ENCODE measurements around the gene MEGF8. TPM values are rescaled to one million over a fixed set of nuclear protein-coding genes. Genes with fewer than 3 reads are reported as not detected.

The MEGF8 gene
- total and polyA plus RNA-seq, 9 of the 15 experiments (the other 6 are each of a cell fraction or from before 2014, with no cell fraction given) = 0.28 to 13.1 (median 3.0) TPM

DNA sequence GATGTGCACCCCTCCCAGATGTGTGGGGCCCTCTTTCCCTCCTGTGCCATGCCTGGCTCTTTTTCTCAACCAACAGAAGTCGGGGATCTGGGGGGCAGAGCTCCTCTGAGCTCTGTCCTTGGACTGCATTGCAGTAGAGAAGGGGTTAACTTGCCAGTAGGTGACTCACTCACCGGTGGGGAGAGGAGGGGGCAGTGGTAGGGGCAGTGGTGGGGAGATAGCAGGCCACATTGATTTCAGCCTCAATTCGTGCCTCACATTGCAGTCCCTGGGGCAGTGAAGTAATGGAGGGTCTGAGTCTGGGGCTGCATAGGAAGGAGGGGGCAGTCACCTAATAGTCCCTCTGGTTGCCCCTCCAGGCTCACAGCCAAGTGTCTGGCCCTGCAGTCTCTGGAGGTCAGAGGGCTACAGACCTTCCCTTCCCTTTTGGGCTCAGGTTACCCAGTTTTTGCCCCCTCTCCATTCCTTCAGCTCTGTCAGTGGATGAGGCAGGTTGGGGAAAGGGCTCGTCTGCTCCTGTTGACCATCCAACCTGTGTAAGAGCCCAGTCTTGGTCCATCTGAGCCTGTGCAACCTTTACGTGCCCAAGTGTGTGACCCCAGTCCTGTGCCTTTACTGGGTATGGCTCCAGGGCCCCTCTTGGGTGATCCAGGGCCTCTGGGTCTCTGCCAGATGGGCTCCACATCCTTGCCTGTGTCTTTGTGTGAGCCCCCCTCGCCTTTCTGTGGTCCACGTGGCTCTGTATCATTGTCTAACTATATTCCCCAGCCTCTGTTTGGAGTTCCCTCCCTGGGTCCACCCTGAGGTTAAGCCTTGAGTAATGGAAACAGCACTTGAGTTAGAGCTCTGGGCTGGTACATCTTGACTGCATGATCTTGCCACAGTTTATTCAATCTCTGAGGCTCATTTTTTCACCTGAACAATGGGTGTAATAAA lies 43.3 kb upstream of the MEGF8 start (continued):
- TF ChIP-seq, protein P1, sequence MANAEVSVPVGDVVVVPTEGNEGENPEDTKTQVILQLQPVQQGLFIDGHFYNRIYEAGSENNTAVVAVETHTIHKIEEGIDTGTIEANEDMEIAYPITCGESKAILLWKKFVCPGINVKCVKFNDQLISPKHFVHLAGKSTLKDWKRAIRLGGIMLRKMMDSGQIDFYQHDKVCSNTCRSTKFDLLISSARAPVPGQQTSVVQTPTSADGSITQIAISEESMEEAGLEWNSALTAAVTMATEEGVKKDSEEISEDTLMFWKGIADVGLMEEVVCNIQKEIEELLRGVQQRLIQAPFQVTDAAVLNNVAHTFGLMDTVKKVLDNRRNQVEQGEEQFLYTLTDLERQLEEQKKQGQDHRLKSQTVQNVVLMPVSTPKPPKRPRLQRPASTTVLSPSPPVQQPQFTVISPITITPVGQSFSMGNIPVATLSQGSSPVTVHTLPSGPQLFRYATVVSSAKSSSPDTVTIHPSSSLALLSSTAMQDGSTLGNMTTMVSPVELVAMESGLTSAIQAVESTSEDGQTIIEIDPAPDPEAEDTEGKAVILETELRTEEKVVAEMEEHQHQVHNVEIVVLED (CRISPR knock-in tag; IDR thresholded peaks at IDR 0.05) = no peak
- TF ChIP-seq SRSF9 (IDR thresholded peaks at IDR 0.05; ENCODE audit: borderline replicate concordance, low read depth, low read length) (no peak), POLR2A (conservative IDR thresholded peaks at IDR 0.05) (peak; percentile 40; the same call in 1 of the 2 replicates), JUND (IDR thresholded peaks at IDR 0.05; ENCODE audit: borderline replicate concordance, low read depth, low read length) (peak; percentile 98), JUND (tag; IDR thresholded peaks at IDR 0.05; ENCODE audit: borderline replicate concordance, low read depth, low read length) (peak; percentile 90; the same call in 2 of the 3 replicates), RUNX1 (IDR thresholded peaks at IDR 0.05; ENCODE audit: low read depth) (no peak), U2AF1 (optimal IDR thresholded peaks at IDR 0.05; ENCODE audit: low read depth, low read length) (no peak), CHD4 (IDR thresholded peaks at IDR 0.05; ENCODE audit: insufficient read depth, insufficient replicate concordance, low read depth, low read length, poor library complexity, severe bottlenecking) (no peak), MAZ (CRISPR knock-in tag; conservative IDR thresholded peaks at IDR 0.05 in 1 of 2, IDR thresholded peaks at IDR 0.05 in 1 of 2) (peak in 1 of 2 experiments; percentile 68; a peak in 1 of 4 replicates), FOSL1 (tag; conservative IDR thresholded peaks at IDR 0.05) (peak; percentile 93), FOXA3 (CRISPR knock-in tag; conservative IDR thresholded peaks at IDR 0.05 in 1 of 2, IDR thresholded peaks at IDR 0.05 in 1 of 2) (no peak), ZNF24 (IDR thresholded peaks at IDR 0.05) (no peak), POU5F1 (IDR thresholded peaks at IDR 0.05; ENCODE audit: borderline replicate concordance, low read depth, low read length, partially characterized antibody) (no peak)
- TF ChIP-seq, protein P2, sequence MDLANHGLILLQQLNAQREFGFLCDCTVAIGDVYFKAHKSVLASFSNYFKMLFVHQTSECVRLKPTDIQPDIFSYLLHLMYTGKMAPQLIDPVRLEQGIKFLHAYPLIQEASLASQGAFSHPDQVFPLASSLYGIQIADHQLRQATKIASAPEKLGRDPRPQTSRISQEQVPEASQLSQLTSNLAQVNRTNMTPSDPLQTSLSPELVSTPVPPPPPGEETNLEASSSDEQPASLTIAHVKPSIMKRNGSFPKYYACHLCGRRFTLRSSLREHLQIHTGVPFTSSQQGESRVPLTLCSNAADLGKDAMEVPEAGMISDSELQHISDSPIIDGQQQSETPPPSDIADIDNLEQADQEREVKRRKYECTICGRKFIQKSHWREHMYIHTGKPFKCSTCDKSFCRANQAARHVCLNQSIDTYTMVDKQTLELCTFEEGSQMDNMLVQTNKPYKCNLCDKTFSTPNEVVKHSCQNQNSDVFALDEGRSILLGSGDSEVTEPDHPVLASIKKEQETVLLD (IDR thresholded peaks at IDR 0.05) = peak; percentile 31; the same call in 1 of the 2 replicates
- TF ChIP-seq, protein P3, sequence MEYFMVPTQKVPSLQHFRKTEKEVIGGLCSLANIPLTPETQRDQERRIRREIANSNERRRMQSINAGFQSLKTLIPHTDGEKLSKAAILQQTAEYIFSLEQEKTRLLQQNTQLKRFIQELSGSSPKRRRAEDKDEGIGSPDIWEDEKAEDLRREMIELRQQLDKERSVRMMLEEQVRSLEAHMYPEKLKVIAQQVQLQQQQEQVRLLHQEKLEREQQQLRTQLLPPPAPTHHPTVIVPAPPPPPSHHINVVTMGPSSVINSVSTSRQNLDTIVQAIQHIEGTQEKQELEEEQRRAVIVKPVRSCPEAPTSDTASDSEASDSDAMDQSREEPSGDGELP (CRISPR knock-in tag; IDR thresholded peaks at IDR 0.05; ENCODE audit: borderline replicate concordance) = peak; percentile 29; the same call in 1 of the 2 replicates
- TF ChIP-seq, protein P4, sequence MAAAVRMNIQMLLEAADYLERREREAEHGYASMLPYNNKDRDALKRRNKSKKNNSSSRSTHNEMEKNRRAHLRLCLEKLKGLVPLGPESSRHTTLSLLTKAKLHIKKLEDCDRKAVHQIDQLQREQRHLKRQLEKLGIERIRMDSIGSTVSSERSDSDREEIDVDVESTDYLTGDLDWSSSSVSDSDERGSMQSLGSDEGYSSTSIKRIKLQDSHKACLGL (CRISPR knock-in tag; IDR thresholded peaks at IDR 0.05; ENCODE audit: borderline replicate concordance, poor library complexity, severe bottlenecking) = no peak
- TF ChIP-seq, protein P5, sequence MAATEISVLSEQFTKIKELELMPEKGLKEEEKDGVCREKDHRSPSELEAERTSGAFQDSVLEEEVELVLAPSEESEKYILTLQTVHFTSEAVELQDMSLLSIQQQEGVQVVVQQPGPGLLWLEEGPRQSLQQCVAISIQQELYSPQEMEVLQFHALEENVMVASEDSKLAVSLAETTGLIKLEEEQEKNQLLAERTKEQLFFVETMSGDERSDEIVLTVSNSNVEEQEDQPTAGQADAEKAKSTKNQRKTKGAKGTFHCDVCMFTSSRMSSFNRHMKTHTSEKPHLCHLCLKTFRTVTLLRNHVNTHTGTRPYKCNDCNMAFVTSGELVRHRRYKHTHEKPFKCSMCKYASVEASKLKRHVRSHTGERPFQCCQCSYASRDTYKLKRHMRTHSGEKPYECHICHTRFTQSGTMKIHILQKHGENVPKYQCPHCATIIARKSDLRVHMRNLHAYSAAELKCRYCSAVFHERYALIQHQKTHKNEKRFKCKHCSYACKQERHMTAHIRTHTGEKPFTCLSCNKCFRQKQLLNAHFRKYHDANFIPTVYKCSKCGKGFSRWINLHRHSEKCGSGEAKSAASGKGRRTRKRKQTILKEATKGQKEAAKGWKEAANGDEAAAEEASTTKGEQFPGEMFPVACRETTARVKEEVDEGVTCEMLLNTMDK (IDR thresholded peaks at IDR 0.05; ENCODE audit: borderline replicate concordance, insufficient read depth, low read depth, low read length, poor library complexity, severe bottlenecking) = no peak

Measured in K562 (cell line).